Immature natural killer cell (primary cell): Measurements from ENCODE around the gene ZSCAN20. TPM values are rescaled to one million over a fixed set of nuclear protein-coding genes. Genes with fewer than 3 reads are reported as not detected.

Source experiments
- DNase-seq, 3 donors: peaks; one replicate each; pipeline ENCODE4 v3.0.0; 2022; ENCODE audit warnings: mixed read lengths in 1 of 3
- H3K27ac Mint-ChIP-seq, 6 donors: one replicate each; pipeline ENCODE4 v1.8.0; 2020; ENCODE audit warnings: mixed read lengths in 6 of 6, mild to moderate bottlenecking in 5 of 6, inconsistent platforms in 4 of 6, moderate library complexity in 3 of 6
- H3K27me3 Mint-ChIP-seq, 3 donors: one replicate each; pipeline ENCODE4 v1.8.0; 2020 to 2021; ENCODE audit warnings: low read depth in 3 of 3, mild to moderate bottlenecking in 3 of 3, mixed read lengths in 3 of 3, moderate library complexity in 3 of 3, inconsistent platforms in 1 of 3
- H3K36me3 Mint-ChIP-seq, 3 donors: one replicate each; pipeline ENCODE4 v1.8.0; 2020; ENCODE audit warnings: mixed read lengths in 3 of 3, inconsistent platforms in 2 of 3, mild to moderate bottlenecking in 2 of 3
- H3K4me1 Mint-ChIP-seq, 2 donors: one replicate each; pipeline ENCODE4 v1.8.0; 2020; ENCODE audit warnings: inconsistent platforms in 2 of 2, mild to moderate bottlenecking in 2 of 2, mixed read lengths in 2 of 2, moderate library complexity in 1 of 2
- H3K4me3 Mint-ChIP-seq, 5 donors: one replicate each; pipeline ENCODE4 v1.8.0; 2020; ENCODE audit warnings: mild to moderate bottlenecking in 5 of 5, mixed read lengths in 5 of 5, inconsistent platforms in 3 of 5, moderate library complexity in 3 of 5
- H3K9me3 Mint-ChIP-seq, 6 donors: one replicate each; pipeline ENCODE4 v1.8.0; 2020; ENCODE audit warnings: mild to moderate bottlenecking in 6 of 6, mixed read lengths in 6 of 6, inconsistent platforms in 4 of 6, moderate library complexity in 3 of 6
- polyA plus RNA-seq, 3 donors: library from polyadenylated mRNA; unstranded; fragments of 300-500 nt; fragmentation: Illumina TruSeq; gene quantifications; one replicate each; pipeline ENCODE4 v1.2.3, GENCODE V29; 2021

ZSCAN20 gene
- polyA plus RNA-seq, 3 donors from 2014 or later: 0.33 to 0.68 TPM; not detected in 1

DNA sequence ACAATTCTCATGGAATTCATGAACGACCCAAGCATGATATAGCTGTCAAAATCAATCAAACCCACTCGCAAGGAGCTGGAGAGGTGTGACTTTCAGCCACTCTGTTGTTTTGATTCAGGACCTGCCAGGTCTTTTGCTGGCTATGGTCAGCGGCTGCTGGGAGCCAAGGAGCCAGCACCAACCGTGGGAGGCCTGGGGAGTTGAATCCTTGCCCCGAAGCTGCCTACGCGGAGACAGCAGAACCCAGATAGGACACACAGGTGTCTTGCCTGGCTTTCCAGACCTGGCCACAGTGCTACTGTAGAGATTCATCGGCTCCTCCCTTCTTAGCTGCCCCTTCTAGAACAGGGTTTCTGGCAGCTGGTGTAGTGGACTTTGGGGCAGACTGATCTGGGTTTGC lies 42.7 kb downstream of the ZSCAN20 start:
- no peak overlapping the region for H3K4me3 Mint-ChIP-seq
- H3K27me3 Mint-ChIP-seq: peaks cover 1 to 3% (median 2%) of the 10 kb centered on the region in 3 donors
- no peaks in the 10 kb centered on the region for H3K36me3 Mint-ChIP-seq
- no peaks in the 10 kb centered on the region for H3K4me1 Mint-ChIP-seq
- DNase-seq: no peak
- H3K9me3 Mint-ChIP-seq: no peaks in the 10 kb centered on the region
- no peak overlapping the region for H3K27ac Mint-ChIP-seq

DNA sequence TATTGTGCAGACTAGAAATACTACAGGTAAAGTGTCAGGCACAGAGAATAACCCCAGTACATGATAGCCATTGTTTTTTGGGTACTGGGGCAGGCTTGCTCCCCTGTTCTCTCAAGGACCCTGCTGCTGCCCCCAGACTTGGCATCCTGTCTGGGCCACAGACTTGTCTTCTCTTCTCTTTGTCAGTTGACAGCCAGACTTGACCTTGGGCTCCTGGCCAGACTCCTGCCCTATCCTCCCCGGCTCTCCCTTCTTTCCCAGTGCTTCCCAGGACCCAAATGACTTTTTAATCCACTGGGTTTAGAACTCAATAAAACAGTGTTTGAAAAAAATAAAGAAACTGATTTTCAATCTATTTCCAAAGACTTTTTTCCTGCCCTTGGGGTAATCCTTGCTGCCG lies 43.2 kb downstream of the ZSCAN20 start:
- H3K9me3 Mint-ChIP-seq: no peaks in the 10 kb centered on the region
- H3K27me3 Mint-ChIP-seq: peaks cover 1 to 3% (median 2%) of the 10 kb centered on the region in 3 donors
- no peak overlapping the region for H3K4me3 Mint-ChIP-seq
- H3K36me3 Mint-ChIP-seq: no peaks in the 10 kb centered on the region
- H3K27ac Mint-ChIP-seq: no peak overlapping the region
- no peak for DNase-seq
- no peaks in the 10 kb centered on the region for H3K4me1 Mint-ChIP-seq

DNA sequence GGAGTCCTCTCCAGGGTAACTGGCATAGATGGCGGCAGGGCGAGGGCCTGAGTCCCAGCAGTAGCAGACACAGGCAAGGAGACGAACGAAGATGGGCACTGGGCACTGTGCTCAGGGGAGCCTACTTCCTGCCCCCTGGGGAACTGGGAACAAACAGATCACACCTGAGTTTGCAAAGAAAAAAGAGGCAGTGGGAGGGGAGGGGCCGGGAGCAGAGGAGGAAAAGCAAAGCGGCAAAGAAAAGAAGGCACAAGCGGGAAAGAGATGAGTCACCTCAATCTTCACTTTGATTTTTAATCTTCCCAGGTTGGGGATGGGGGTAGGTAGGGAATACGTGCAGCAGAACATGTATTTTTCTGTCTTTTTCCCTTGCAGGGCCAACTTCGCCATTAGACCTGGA lies 44.0 kb downstream of the ZSCAN20 start:
- Mint-ChIP-seq H3K4me1 (no peaks in the 10 kb centered on the region), H3K36me3 (no peaks in the 10 kb centered on the region), H3K9me3 (no peaks in the 10 kb centered on the region), H3K27ac (no peak overlapping the region), H3K27me3 (peaks cover 0 to 1% (median 1%) of the 10 kb centered on the region in 3 donors), H3K4me3 (no peak overlapping the region)
- DNase-seq: no peak

DNA sequence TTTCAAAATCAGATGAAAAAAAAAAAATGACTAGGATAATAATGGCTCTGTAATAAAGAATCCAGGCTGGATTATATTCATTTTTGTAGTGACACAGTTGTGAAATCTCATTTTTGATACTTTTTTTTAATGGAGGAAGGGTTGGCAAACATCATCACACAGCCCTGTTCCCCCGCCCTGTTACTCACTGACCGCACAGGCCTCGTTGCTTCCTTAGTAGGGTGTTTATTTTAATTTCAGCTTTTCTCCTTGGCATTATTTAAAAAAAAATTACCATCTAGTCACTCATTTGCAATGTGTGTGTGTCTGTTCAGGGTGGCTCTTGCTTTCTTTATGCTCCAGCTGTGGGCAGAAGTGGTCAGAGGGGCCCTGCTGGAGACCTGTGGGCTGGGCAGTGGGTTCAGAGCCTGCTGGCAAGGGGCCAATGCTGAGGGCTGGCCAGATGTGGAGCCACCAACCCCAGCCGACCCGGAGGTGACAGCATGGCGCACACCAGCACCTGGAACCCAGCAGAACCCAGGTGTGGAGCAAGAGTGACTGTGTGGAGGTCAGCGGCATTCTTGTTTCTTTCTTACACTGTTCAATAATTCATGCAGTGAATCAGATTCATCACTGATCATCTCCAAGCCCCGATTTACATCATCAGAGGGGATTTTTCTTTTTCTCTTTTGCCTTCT lies 44.6 kb downstream of the ZSCAN20 start:
- Mint-ChIP-seq H3K9me3 (no peaks in the 10 kb centered on the region), H3K36me3 (no peaks in the 10 kb centered on the region), H3K27ac (no peak overlapping the region), H3K27me3 (peaks cover 0 to 2% (median 0%) of the 10 kb centered on the region in 3 donors), H3K4me3 (no peak overlapping the region), H3K4me1 (no peaks in the 10 kb centered on the region)
- DNase-seq: no peak

DNA sequence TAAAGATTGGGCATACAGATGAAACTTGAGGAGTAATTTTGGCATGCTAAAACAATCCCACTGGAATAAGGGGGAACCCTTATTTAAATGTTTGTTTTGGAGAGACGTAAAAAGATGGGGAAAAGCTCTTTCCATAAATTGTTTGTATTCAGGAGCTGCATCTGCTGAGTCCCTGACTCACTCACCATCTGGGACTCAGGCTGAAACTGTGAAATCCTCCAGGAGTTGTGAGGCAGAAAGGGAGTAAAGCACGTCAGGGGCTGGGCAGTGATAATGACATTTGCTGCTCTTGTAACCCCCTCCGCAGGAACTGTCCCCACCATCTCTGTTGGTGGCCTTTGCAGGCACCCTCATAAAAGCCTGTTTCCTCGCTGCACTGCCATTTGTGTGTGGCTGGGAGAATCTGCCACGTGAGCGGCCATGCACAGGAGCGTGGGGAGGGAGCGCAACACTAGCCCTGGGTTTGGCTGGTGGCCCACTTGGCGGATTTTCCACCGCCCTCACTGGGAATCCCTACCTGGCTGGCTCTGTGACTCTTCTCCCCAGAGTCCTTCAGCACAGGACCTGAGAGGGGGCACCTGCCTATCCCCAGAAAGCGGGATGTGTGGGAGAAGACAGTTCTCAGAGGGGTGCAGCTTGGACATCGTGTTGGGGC lies 45.3 kb downstream of the ZSCAN20 start:
- Mint-ChIP-seq H3K4me3 (no peak overlapping the region), H3K27ac (no peak overlapping the region), H3K4me1 (no peaks in the 10 kb centered on the region)

DNA sequence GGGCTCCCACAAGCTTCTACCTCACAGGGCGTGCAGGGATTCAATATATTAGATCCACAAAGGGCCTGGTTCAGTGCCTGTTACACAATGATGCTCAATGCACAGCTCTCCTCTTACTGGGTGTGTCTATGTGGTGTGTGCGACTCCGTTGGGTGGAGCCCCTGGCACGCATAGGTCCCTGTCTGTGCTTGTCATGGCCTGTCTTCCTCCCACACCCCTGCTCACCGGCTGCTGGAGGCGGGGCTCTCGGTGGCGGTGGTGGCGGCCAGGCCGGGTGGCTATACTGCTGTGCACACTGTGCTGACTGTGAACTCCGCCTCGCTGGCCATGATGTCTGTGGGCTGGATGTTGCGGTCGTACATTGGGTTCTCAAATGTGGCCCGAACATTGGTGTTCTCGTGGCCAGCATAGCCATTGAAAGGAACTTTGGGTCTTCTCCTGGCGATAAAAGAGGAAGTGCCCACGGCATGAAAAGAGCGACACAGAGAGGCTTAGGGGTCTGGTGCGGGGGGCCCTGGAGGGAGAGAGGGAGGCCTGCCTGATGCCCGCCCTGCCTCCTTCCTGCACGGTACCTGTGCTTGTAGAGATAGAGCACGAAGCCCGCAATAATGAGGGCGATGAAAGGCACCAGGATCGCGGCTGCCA lies 46.9 kb downstream of the ZSCAN20 start:
- no peak overlapping the region for H3K27ac Mint-ChIP-seq
- no peak overlapping the region for H3K4me3 Mint-ChIP-seq
- H3K27me3 Mint-ChIP-seq: peaks cover 0 to 2% (median 1%) of the 10 kb centered on the region in 3 donors
- no peak for DNase-seq
- H3K36me3 Mint-ChIP-seq: no peaks in the 10 kb centered on the region
- no peaks in the 10 kb centered on the region for H3K4me1 Mint-ChIP-seq
- no peaks in the 10 kb centered on the region for H3K9me3 Mint-ChIP-seq

More for the DNA sequence above, 45.3 kb downstream of the ZSCAN20 start:
- H3K36me3 Mint-ChIP-seq: no peaks in the 10 kb centered on the region
- DNase-seq: no peak
- no peaks in the 10 kb centered on the region for H3K9me3 Mint-ChIP-seq
- peaks cover 0 to 2% (median 1%) of the 10 kb centered on the region in 3 donors for H3K27me3 Mint-ChIP-seq

DNA sequence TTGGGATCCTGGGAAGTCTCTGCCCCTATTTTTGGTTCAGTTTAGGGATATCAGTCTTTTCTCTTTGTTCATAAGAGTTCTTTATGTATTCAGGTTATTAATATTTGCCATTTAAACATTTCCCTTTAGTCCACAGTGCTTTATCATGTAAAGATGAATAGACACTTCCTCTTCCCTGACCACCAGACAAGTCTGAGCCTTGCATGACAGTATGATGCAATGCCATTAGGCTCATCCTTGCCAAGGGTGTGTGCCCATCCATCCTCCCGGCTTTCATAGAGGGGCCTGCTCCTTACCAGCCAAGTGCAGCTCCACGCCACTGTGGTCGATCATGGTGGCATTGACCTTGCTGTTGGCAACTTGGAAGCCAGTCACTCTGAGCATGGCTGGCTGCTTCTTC lies 52.1 kb downstream of the ZSCAN20 start:
- H3K4me3 Mint-ChIP-seq: no peak overlapping the region
- no peak for DNase-seq
- peaks cover 3 to 5% (median 5%) of the 10 kb centered on the region in 3 donors for H3K27me3 Mint-ChIP-seq
- H3K9me3 Mint-ChIP-seq: no peaks in the 10 kb centered on the region
- no peaks in the 10 kb centered on the region for H3K36me3 Mint-ChIP-seq
- H3K27ac Mint-ChIP-seq: no peak overlapping the region
- H3K4me1 Mint-ChIP-seq: no peaks in the 10 kb centered on the region

DNA sequence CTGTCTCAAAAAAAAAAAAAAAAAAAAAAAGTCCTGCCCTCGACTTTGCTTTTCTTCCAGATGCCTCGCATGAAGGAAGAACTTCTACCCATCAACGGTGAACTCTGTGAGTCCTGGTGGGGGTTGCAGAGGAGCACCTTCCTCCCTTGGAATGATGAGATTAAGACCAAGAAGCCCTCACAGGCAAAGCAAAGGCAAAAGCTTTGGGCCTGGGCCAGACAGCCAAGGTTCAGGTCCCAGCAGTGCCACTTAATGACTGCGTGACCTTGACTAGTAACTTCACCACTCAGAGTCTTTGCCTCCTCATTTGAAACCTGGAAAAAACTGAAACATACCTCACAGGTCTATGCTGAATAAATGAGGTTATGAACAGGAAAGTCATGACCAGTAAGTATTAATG lies 55.5 kb downstream of the ZSCAN20 start:
- H3K4me1 Mint-ChIP-seq: no peaks in the 10 kb centered on the region
- H3K36me3 Mint-ChIP-seq: no peaks in the 10 kb centered on the region
- H3K9me3 Mint-ChIP-seq: peaks cover 0 to 2% (median 0%) of the 10 kb centered on the region in 6 donors
- H3K4me3 Mint-ChIP-seq: no peak overlapping the region
- peaks cover 3 to 9% (median 3%) of the 10 kb centered on the region in 3 donors for H3K27me3 Mint-ChIP-seq
- no peak overlapping the region for H3K27ac Mint-ChIP-seq
- no peak for DNase-seq

DNA sequence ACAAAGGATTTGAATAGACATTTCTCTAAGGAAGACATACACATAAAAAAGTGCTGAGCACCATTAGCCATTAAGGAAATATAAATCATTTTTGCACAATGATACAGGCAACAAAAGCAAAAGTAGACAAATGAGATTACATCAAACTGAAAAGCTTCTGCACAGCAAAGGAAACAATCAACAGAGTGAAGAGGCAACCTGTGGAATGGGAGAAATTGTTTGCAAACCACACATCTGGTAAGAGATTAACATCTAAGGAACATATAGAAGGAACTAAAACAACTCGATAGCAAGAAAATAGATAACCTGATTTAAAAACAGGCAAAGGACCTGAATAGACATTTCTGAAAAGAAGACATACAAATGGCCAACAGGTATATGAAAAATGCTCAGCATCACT lies 57.5 kb downstream of the ZSCAN20 start:
- Mint-ChIP-seq H3K27ac (no peak overlapping the region), H3K4me3 (no peak overlapping the region), H3K9me3 (peaks cover 0 to 2% (median 0%) of the 10 kb centered on the region in 6 donors), H3K36me3 (no peaks in the 10 kb centered on the region), H3K27me3 (peaks cover 3 to 9% (median 7%) of the 10 kb centered on the region in 3 donors), H3K4me1 (no peaks in the 10 kb centered on the region)
- DNase-seq: no peak

DNA sequence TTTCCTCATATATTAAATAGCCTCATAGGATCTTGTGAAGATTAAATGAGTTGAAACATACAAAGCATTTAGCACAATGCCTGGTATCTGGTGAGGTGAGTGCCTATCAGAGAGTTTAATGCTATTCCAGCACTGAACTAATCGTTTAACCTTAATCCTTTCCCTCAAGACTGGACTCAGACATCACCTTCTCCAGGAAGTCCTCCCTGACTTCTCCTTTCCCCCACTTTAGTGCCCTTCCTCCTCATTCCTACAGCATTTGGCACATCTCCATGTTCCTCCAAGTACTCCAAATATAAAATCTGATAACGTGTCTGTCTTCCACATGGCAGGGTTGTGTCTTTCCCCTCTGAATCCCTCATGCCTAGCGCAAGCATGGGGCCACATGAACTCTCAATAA lies 59.8 kb downstream of the ZSCAN20 start:
- H3K27ac Mint-ChIP-seq: no peak overlapping the region
- peaks cover 3 to 8% (median 5%) of the 10 kb centered on the region in 3 donors for H3K27me3 Mint-ChIP-seq
- H3K4me3 Mint-ChIP-seq: no peak overlapping the region
- no peaks in the 10 kb centered on the region for H3K4me1 Mint-ChIP-seq
- no peaks in the 10 kb centered on the region for H3K36me3 Mint-ChIP-seq
- peaks cover 0 to 2% (median 0%) of the 10 kb centered on the region in 6 donors for H3K9me3 Mint-ChIP-seq
- no peak for DNase-seq

DNA sequence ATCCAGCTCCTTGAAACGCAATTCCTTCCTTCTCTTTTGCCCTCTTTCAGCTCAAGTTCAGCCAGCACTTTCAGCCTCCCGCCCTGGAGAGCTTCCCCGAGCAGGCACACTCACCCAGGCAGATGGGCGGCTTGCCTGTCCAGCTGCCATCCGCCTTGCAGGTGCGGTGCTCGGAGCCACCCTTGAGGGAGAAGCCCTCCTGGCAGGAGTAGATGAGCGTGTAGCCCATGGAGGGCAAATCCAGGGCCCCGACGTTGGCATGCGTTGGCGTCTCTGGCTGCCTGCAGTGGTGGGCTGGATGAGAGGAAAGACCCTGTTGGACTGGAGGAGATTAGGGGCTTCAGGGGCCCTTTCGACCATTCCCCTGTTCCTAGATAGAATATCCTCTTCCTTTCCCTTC lies 60.5 kb downstream of the ZSCAN20 start:
- DNase-seq: no peak
- Mint-ChIP-seq H3K36me3 (no peaks in the 10 kb centered on the region), H3K27me3 (peaks cover 4 to 8% (median 5%) of the 10 kb centered on the region in 3 donors), H3K9me3 (peaks cover 0 to 2% (median 0%) of the 10 kb centered on the region in 6 donors), H3K4me3 (no peak overlapping the region), H3K27ac (no peak overlapping the region), H3K4me1 (no peaks in the 10 kb centered on the region)

DNA sequence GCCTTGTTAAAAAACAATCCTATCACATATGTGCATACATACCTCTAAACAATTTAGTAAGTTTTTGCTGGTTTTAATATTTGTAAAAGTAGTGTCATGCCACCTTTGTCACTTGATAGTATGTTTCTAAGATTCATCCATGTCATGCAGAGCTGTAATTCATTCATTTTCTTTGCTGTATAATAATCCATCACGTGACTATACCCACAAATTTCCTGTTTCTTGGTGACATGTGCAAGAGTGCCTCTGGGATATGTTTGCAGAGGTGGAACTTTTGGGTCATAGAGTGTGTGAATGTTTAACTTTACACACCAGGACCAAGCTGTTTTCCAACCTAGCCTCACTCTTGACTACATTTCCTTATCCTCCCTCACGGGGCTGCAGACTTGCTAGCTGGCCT lies 62.9 kb downstream of the ZSCAN20 start:
- Mint-ChIP-seq H3K4me3 (no peak overlapping the region), H3K27ac (no peak overlapping the region), H3K9me3 (peaks cover 0 to 2% (median 0%) of the 10 kb centered on the region in 6 donors), H3K36me3 (no peaks in the 10 kb centered on the region), H3K27me3 (peaks cover 4 to 8% (median 5%) of the 10 kb centered on the region in 3 donors), H3K4me1 (no peaks in the 10 kb centered on the region)
- no peak for DNase-seq

DNA sequence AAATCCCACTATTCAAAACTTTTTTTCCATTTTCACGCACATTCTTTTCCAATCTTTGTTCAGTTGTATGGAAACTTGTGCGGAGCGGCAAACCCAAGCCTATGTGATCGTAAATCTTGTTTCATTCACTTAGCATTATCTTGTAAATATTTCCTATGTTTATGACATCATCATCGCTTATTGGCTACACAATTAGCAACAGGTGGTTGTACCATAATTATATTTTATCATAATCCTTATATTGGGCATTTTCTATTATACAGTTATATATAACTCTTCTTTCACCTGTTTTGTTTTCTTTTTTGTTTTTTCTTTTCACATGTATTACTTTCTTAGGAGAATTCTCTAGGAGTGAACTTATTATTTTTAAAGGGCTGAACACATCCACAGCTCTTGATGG lies 65.4 kb downstream of the ZSCAN20 start:
- H3K4me1 Mint-ChIP-seq: no peaks in the 10 kb centered on the region
- peaks cover 3 to 5% (median 4%) of the 10 kb centered on the region in 3 donors for H3K27me3 Mint-ChIP-seq
- DNase-seq: no peak
- H3K27ac Mint-ChIP-seq: no peak overlapping the region
- H3K36me3 Mint-ChIP-seq: no peaks in the 10 kb centered on the region
- no peak overlapping the region for H3K4me3 Mint-ChIP-seq
- no peaks in the 10 kb centered on the region for H3K9me3 Mint-ChIP-seq

DNA sequence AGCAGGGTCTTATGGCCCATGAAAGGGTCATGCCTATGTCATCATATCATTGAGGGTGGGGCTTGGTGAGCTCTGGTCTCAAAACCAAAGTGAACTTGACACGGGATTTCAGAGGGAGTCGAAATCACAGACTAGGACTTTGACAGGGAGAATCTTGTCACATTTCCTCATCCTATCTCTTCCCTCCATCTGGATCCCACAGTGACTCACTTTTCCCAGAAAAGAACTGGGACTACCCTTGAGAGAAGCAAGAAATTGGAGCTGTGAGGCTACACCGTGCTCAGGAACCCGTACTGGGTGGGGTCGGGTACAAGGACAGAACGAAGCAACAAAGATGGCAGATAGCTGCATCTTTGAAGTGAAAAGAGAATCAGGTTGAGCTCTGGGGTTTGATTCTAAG lies 69.5 kb downstream of the ZSCAN20 start:
- H3K4me1 Mint-ChIP-seq: no peaks in the 10 kb centered on the region

More for the DNA sequence above, 69.5 kb downstream of the ZSCAN20 start:
- Mint-ChIP-seq H3K9me3 (peaks cover 0 to 1% (median 0%) of the 10 kb centered on the region in 6 donors), H3K4me3 (no peak overlapping the region), H3K27ac (no peak overlapping the region), H3K27me3 (peaks cover 2 to 6% (median 3%) of the 10 kb centered on the region in 3 donors), H3K36me3 (no peaks in the 10 kb centered on the region)
- no peak for DNase-seq
